Activated naive CD4-positive, alpha-beta T cell (primary cell): Measurements from ENCODE around the gene P3H3.

ENCODE experiments used
- DNase-seq, 4 experiments: peaks; one replicate each; lab custom pipeline; 2025; lab: John Stamatoyannopoulos, UW

The P3H3 gene

GRCh38 chr12:6827982-6828780 is at the start of gene P3H3:
Gene P3H3 (plus strand): TSS chr12:6828407. CDS start chr12:6828441, 34 bp downstream.
- DNase-seq, result peak in 1 of 4 experiments; percentile 51

GRCh38 chr12:6778574-6779550 is 49.3 kb upstream of the P3H3 start:
- DNase-seq, result peak; percentile 58 to 79 (median 67)

GRCh38 chr12:6779708-6780432 is 48.3 kb upstream of the P3H3 start:
- DNase-seq, result no peak

GRCh38 chr12:6780573-6780972 is 47.6 kb upstream of the P3H3 start:
- no peak for DNase-seq

- no peak for DNase-seq
These were observed 46.1 kb upstream of the P3H3 start for GRCh38 chr12:6782119-6782518.

GRCh38 chr12:6782850-6783566 is 45.2 kb upstream of the P3H3 start:
- no peak for DNase-seq

- DNase-seq, result no peak
These were observed 44.4 kb upstream of the P3H3 start for GRCh38 chr12:6783828-6784227.

- no peak for DNase-seq
These were observed 43.9 kb upstream of the P3H3 start for GRCh38 chr12:6784296-6784695.

GRCh38 chr12:6784761-6785160 is 43.4 kb upstream of the P3H3 start:
- DNase-seq, result no peak

GRCh38 chr12:6786416-6787094 is 41.7 kb upstream of the P3H3 start:
- DNase-seq, result no peak

GRCh38 chr12:6787309-6787708 is 40.9 kb upstream of the P3H3 start:
- DNase-seq, result no peak

GRCh38 chr12:6788972-6789924 is 39.0 kb upstream of the P3H3 start, which contains the start of gene CD4:
Gene CD4 (plus strand): TSS chr12:6789528. CDS start chr12:6800139, 10,611 bp downstream.
- peak in 2 of 4 experiments; percentile 52 to 56 for DNase-seq

- peak in 1 of 4 experiments; percentile 27 for DNase-seq
These were observed 37.6 kb upstream of the P3H3 start for GRCh38 chr12:6790496-6791150.

- DNase-seq, result no peak
These were observed 36.2 kb upstream of the P3H3 start for GRCh38 chr12:6791931-6792520.

- DNase-seq, result peak in 2 of 4 experiments; percentile 34 to 41
These were observed 35.5 kb upstream of the P3H3 start for GRCh38 chr12:6792522-6793201.

GRCh38 chr12:6795088-6795487 is 33.1 kb upstream of the P3H3 start:
- DNase-seq, result no peak

GRCh38 chr12:6796576-6796975 is 31.6 kb upstream of the P3H3 start:
- DNase-seq, result no peak

- DNase-seq, result no peak
These were observed 29.1 kb upstream of the P3H3 start for GRCh38 chr12:6799147-6799546.
